Activated CD4-positive, alpha-beta T cell treated with anti-CD3 and anti-CD28 coated beads, Interleukin-2, amount 50 U/mL, for 16 hours (primary cell): ENCODE data around the gene GFI1B.

Experiments used
- DNase-seq: peaks from one replicate; pipeline ENCODE4 v3.0.0-alpha.2; 2020

The GFI1B gene

DNA sequence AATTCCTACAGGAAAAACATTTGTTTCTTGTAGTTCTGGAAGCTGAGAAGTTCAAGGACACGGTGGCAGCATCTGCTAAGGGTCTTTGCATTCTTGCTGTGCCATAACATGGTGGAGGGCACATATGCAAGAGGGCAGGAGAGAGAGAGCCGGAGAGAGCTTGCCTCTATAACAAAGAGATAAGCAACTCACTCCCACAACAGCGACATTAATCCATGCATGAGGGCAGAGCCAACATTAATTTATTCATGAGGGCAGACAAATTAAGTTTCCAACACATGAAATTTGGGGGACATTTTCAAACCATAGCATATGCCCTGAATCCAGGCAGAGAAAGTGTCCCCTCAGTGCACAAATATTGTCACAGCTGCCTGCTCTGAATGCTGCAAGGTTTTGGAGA lies 47.9 kb downstream of the GFI1B start:
- no peak for DNase-seq

DNA sequence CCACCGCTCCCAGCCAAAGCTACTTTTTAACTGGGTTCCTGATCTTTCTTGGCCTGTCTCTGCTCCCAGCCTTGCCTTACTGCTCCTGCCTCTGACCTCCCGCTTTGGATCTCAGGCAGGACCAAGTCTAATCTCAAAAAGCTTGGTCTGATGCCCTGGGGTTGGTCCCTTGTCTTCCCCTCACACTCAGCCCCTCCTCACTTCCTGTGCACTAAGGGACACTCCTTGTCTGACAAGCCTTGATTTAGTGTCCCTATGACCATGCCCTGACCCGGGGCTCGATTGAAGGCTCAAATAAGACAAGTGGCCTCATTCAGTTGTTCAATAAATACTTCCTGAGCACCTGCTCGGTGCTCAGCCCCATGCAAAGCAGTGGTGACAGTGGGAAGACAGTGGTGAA lies 48.6 kb downstream of the GFI1B start:
- DNase-seq: no peak

DNA sequence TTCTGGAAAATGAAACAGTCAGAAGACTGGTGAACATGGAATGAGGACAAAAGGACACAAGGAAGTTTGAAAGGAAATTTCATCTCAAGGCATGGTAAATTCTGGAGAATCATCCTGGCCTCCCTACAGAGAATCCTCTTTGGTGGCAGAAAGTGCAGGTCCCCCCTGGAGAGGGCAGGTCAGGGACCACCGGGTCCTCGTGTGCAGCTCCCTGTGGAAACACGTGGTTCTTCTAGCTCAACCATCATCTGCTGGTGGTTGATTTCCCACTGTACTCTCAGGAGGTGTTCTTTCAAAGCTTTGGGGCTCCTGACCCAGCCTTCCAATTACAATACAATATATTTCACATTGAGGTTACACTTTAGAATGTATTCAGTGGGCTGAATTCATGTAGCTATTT lies 49.7 kb downstream of the GFI1B start:
- DNase-seq: no peak

DNA sequence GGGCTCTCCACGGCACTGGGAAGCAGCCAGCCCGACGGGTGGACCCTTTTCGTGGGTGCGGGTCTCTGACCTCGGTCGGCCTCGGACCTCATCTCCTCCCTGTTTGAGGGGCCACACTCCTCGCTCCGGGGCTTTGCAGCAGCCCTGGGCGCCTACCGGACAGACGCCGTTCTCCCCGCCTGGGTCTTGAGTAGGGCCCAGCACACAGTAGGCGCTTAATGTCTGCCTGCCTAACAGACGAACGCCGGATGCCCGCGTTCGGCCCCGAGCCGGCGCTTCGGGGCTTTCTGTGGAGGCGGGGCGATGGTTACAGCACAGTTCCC lies 51.5 kb downstream of the GFI1B start:
- no peak for DNase-seq

DNA sequence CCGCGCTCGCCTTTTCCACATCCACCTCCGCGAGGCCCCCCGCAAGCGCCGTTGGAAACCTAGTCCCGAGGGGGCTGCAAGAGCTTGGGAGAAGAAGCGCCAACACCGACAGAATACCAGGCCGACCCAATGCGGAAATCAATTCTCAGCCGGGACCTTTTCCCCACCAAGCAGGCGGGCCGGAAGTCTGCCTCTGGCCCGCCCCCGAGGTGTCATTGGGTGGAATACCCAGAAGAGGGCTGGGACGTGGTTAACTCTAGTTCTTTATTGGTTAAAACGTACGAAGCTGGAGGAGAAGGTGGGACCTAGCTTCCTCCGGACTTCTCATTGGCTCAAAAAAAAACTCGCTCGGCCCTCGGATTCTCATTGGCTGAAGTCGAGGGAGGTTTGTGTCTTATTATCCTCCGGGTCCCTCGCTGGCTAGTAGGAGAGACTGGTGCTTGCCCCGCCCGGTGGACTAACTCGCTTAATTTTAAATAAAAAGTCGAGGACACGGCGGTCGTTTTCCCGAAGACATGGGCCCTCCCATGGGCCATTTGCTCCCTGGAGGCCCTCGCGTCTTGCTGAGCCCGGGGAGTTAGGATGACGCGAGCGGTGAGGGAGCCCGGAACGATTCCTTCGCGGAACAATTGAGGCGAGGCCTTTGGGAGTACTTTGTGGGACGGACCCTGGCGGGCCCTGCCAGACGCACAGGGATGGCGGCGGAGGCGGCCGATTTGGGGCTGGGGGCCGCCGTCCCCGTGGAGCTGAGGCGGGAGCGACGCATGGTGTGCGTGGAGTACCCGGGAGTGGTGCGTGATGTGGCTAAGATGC lies 52.0 kb downstream of the GFI1B start, which contains the start of gene GTF3C5:
Gene GTF3C5, plus strand, starts transcription at position 681 of the 813 bp plus-strand sequence. Its CDS starts 15 bp downstream, at position 696.
- DNase-seq: peak; percentile 98

DNA sequence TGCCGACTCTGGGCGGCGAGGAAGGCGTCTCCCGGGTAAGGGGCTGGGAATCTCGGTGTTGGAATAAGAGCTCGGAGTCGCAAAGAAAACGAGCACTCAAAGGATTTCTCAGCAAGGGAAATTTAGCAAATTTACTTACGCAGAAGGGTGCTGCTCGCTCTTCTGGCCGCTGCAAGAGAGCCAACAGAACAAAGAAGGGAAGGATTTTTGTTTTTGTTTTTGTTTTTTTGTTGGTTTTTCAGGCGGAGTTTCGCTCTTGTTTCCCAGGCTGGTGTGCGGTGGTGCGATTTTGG lies 52.6 kb downstream of the GFI1B start:
- DNase-seq: no peak

DNA sequence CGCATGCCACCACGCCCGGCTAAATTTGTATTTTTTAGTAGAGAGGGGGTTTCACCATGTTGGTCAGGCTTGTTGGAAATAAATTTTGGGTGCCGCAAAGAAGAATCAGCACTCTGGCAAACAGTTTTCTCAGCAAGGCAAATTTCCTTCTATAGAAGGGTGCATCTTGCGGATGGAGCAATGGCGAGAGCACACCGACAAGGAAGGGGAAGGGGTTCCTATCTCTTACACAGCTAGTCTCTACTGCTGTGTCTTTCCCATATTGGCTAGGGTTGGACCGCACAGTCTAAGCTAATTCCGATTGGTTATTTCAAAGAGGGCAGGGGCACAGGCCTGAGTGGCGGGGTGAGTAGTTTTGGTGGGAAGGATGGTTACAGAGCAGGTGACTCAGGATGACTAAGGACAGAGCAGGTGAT lies 53.0 kb downstream of the GFI1B start:
- DNase-seq: peak; percentile 21

DNA sequence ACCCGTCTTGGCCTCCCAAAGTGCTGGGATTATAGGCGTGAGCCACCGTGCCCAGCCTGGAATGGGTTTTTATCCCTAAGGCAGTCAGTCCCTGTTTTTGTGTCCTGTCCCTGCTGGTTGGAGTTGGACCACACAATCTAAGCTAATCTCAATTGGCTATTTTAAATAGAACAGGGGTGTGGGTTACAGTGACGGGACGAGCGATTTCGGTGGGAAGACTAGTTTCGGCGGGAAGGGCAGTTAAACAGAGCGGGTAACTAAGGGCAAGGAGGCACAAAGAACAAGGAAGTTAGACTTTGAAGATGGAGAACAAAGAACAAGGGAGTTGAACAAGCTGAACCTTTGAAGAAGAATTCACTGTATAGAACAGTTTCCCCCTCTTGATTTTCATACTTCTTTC lies 53.7 kb downstream of the GFI1B start:
- no peak for DNase-seq

DNA sequence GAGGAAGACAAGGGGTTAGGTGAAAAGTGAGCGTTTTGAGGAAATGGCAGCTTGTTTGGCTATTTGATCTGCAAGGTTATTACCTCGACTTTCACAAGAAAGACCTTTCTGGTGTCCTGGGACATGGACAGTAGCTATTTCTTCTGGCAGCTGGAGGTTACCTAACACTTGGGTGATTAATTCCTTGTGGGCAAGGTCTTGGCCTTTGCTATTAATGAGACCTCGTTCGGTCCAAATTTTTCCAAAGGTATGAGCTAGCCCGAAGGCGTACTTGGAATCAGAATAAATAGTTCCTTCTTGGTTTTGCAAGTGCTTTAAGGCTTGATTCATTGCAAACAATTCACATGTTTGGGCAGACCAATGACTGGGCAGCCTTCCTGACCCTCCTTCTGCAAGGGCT lies 57.2 kb downstream of the GFI1B start:
- no peak for DNase-seq

DNA sequence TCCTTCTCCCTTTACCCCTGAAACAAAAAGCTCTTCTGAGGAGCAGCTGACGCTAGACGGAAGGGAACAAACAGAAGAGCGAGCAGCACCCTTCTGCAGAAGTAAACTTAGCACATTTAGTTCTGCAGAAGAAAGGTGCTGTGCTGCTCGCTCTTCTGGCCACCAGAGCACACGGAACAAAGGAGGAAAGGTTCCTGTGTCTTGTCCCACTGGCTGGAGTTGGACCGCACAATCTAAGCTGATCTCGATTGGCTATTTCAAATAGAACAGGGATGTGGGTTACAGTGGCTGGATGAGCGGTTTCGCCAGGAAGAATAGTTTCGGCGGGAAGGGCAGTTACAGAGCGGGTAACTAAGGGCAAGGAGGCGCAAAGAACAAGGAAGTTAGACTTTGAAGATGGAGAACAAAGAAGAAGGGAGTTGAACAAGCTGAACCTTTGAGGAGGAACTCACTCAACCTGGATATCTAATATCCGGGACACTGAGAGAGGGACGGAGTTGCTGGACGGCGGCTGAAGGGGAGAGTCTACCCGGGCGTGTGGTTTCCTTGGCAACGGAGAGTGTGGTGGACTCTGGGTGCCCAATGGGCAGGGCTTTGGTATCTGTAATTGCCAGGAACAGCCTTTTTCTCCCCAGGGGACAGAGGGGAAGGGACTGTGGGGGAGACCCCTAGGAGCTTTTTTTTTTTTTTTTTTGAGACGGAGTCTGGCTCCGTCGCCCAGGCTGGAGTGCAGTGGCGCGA lies 59.5 kb downstream of the GFI1B start:
- DNase-seq: no peak

DNA sequence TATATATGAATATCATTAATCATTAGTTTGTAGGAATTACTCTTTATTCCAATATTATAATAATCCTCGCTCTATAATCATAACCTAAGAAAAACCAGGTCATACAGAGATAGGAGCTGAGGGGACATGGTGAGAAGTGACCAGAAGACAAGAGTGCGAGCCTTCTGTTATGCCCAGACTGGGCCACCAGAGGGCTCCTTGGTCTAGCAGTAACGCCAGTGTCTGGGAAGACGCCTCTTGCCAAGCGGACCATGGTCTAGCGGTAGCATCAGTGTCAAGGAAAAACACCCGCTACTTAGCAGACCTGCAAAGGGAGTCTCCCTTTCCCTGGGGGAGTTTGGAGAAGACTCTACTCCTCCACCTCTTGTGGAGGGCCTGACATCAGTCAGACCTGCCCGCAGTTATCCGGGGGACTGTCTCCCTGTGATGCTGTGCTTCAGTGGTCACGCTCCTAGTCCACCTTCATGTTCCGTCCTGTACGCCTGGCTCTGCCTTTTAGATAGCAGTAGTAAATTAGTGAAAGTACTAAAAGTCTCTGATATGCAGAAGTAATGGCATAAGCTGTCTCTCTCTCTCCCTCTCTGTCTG lies 62.5 kb downstream of the GFI1B start:
- DNase-seq: peak; percentile 45
